ENCODE data around the gene AP1B1.

Gene AP1B1

DNA sequence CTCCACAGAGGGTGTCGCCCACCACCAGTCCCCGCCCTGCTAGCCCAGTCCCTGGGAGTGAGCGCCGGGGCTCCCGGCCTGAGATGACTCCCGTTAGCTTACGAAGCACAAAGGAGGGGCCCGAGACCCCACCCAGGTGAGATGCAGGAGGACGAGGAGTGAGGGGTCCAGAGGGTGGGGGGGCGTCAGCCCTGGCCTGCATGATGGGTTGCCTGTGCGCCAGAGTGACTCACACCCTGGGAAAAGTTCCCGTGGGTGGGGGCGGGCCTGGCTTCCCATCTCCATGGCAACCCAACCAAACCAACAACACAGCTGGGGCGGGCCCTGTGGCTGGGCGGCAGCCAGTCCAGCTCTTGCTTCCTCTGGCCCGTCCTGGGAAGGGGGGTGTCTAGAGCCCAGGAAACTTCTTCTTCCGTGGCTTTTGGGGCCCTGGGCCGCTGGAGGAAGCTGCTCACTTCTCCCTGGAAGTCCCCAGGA lies 77.5 kb downstream of the AP1B1 start:
- TF ChIP-seq, protein P1, sequence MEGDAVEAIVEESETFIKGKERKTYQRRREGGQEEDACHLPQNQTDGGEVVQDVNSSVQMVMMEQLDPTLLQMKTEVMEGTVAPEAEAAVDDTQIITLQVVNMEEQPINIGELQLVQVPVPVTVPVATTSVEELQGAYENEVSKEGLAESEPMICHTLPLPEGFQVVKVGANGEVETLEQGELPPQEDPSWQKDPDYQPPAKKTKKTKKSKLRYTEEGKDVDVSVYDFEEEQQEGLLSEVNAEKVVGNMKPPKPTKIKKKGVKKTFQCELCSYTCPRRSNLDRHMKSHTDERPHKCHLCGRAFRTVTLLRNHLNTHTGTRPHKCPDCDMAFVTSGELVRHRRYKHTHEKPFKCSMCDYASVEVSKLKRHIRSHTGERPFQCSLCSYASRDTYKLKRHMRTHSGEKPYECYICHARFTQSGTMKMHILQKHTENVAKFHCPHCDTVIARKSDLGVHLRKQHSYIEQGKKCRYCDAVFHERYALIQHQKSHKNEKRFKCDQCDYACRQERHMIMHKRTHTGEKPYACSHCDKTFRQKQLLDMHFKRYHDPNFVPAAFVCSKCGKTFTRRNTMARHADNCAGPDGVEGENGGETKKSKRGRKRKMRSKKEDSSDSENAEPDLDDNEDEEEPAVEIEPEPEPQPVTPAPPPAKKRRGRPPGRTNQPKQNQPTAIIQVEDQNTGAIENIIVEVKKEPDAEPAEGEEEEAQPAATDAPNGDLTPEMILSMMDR (IDR thresholded peaks at IDR 0.05), result no peak

DNA sequence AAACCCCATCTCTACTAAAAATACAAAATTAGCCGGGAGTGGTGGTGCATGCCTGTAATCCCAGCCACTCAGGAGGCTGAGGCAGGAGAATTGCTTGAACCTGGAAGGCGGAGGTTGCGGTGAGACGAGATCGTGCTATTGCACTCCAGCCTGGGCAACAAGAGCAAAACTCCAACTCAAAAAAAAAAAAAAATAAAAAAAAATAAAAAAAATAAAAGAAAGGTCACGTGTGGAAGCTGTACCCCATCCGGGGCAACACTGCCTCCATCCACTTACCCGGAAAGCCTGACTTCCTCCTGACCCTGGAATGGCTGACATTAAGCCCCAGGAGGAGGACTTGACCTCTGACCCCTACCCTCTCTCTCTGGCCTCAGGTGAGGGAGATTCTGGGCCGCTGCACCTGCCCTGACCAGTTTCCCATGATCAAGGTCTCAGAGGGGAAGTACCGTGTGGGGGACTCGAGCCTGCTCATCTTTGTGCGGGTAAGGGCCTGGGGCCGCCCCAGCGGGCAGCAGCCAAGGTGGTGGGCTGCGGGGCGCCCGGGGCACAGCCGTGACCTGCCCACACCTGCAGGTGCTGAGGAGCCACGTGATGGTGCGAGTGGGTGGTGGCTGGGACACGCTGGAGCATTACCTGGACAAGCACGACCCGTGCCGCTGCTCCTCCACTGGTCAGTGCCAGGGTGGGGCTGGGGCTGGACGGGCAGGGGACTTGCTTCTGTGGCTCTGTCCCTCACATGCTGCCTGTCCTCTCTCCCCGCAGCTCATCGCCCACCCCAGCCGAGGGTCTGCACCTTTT lies 78.1 kb downstream of the AP1B1 start:
- TF ChIP-seq, protein P1 (IDR thresholded peaks at IDR 0.05), result no peak

DNA sequence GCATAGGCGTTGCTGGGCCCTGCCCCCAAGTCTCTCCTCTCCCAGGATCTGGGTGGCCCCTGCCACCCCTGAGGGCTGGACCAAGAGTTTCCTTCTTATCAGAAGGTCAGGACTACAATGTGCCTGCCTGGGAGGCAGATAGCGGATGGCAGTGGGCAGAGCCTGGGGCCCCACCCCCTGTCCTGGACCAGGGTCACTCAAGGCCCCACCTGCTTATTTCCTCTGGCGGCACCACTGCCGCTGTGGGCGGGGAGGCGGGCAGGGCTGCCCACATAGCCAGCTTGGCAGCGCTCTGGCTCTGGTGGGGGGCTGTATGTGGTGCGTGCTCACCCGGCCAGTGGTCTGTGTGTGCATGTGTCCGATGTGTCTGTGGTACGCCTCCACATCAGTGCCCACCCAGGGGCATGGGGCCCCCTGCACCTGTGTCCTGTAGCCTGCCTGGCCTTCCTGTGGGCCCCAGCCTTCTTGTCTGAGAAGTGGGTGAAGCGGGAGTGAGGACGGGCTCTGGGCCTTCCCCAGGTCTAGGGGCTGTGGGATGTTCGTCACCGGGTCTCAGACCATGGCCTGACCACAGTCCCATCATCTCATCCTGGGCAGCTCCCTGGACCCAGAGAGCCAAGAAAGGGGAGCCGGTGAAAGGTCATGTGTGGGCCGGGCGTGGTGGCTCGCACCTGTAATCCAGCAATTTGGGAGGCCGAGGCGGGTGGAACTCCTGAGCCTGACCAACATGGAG lies 78.9 kb downstream of the AP1B1 start:
- TF ChIP-seq, protein P1 (IDR thresholded peaks at IDR 0.05), result no peak

DNA sequence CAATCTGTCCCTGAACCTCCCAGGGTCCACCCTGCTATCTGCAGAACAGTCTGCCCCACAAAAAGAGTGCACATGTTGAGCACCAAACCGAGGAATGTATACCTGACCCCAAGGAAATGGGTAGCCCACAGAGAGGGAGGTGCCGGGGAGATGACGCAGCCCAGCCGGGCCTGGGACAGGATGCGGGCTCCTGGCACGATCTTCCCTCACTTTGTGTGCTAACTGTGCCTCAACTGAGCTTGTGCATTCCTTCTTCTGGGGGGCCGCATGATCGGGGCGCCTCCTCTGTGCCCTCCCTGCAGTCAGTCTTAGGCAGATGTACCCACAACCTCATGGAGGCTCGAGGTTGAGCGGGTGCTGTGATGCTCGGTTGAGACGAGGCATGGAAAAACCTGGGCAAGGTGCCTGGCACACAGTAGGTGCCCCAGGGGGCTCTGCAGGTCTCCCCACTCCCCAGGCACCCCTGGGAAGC lies 79.5 kb downstream of the AP1B1 start:
- TF ChIP-seq, protein P1 (IDR thresholded peaks at IDR 0.05), result no peak

DNA sequence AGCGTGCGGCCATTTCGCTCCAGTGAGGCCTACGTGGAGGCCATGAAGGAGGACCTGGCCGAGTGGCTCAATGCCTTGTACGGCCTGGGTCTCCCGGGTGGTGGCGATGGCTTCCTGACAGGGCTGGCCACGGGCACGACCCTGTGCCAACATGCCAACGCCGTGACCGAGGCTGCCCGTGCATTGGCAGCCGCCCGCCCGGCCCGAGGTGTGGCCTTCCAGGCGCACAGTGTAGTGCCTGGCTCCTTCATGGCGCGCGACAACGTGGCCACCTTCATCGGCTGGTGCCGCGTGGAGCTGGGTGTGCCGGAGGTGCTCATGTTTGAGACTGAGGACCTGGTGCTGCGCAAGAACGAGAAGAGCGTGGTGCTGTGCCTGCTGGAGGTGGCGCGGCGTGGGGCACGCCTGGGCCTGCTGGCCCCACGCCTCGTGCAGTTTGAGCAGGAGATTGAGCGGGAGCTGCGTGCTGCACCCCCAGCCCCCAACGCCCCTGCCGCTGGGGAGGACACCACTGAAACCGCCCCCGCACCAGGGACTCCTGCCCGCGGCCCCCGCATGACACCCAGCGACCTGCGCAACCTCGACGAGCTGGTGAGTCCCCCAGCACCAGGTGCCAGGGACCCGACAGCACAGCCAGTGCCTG lies 80.1 kb downstream of the AP1B1 start:
- TF ChIP-seq, protein P1 (IDR thresholded peaks at IDR 0.05), result no peak

DNA sequence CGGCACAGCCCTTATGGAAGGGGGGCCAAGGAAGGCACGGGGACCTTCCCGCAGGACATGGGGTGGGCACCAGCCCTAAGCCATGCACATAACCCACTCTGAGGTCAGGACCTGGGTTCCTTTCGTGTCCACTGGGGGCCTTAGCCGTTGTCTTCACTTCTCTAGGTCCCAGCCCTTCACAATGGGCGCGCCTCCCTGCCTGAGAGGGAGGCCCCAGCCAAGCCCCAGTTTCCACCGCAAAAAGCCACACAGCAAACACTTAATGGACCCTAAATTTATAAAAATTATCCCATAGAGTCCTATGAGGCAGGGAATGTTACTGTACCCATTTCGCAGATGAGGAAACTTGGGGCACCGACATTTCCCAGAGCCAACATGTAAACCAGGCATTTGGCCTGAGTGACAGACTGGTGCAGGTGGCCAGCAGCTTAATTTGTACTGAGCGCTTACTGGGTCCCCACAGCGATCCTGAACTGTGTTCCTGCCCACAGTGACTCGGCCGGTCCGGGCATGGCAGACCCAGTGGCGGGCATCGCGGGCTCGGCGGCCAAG lies 80.7 kb downstream of the AP1B1 start:
- TF ChIP-seq, protein P1 (IDR thresholded peaks at IDR 0.05), result no peak

Measured in LNCAP (cell line).